Mesenchymal stem cell (in vitro differentiated cells and primary cell): ENCODE measurements around the gene ERC2.
A peak's percentile ranks its signal among the peaks of the same experiment; 100 is the strongest.

Source experiments
- DNase-seq: peaks from one replicate; pipeline ENCODE4 v3.0.0-alpha.2; 2013
- H2AFZ ChIP-seq: one replicate; pipeline ENCODE4 v1.6.1; 2013; ENCODE audit warnings: low read depth, mild to moderate bottlenecking, control low read depth, inconsistent platforms, low read length, moderate library complexity
- H2AK5ac ChIP-seq: 2 replicates; pipeline ENCODE4 v1.6.1; 2013; ENCODE audit warnings: low read length, moderate library complexity, mild to moderate bottlenecking, inconsistent platforms; ENCODE audit not compliant: severe bottlenecking
- H2BK120ac ChIP-seq: one replicate; pipeline ENCODE4 v1.6.1; 2013; ENCODE audit warnings: low read depth, mild to moderate bottlenecking, inconsistent platforms, low read length, moderate library complexity
- H2BK12ac ChIP-seq, 2 experiments: one replicate each; pipeline ENCODE4 v1.6.1; 2013; ENCODE audit warnings: inconsistent platforms in 2 of 2, low read length in 2 of 2, mild to moderate bottlenecking in 2 of 2, moderate library complexity in 2 of 2, control low read depth in 1 of 2
- H2BK15ac ChIP-seq: one replicate; pipeline ENCODE4 v1.6.1; 2013; ENCODE audit warnings: mild to moderate bottlenecking, low read depth, inconsistent platforms; ENCODE audit not compliant: poor library complexity, severe bottlenecking
- H2BK5ac ChIP-seq: 2 replicates; pipeline ENCODE4 v1.6.1; 2013; ENCODE audit warnings: low read depth, mild to moderate bottlenecking, low read length, control low read depth, inconsistent platforms; ENCODE audit not compliant: poor library complexity, severe bottlenecking
- H3K14ac ChIP-seq, 2 experiments: one replicate each; pipeline ENCODE4 v1.6.1; 2013; ENCODE audit warnings: inconsistent platforms in 2 of 2, low read length in 2 of 2, control low read depth in 1 of 2, mild to moderate bottlenecking in 1 of 2, moderate library complexity in 1 of 2
- H3K18ac ChIP-seq, 2 experiments: one replicate each; pipeline ENCODE4 v1.6.1; 2013; ENCODE audit warnings: inconsistent platforms in 2 of 2, low read length in 2 of 2, control low read depth in 1 of 2, low read depth in 1 of 2, mild to moderate bottlenecking in 1 of 2
- H3K23ac ChIP-seq, 2 experiments: one replicate each; pipeline ENCODE4 v1.6.1; 2013; ENCODE audit warnings: inconsistent platforms in 2 of 2, low read length in 2 of 2, mild to moderate bottlenecking in 2 of 2, moderate library complexity in 2 of 2, control low read depth in 1 of 2
- H3K27ac ChIP-seq: 2 replicates; pipeline ENCODE4 v1.5.1; 2013; ENCODE audit warnings: mild to moderate bottlenecking, moderate library complexity, low read length, control low read depth, inconsistent platforms; ENCODE audit not compliant: poor library complexity, severe bottlenecking
- H3K27me3 ChIP-seq, 2 experiments: 2 replicates each; pipeline versions ENCODE4 v1.6.1 to v1.7.0; 2013; ENCODE audit warnings: low read length in 2 of 2, mild to moderate bottlenecking in 2 of 2, moderate library complexity in 2 of 2, control low read depth in 1 of 2, inconsistent platforms in 1 of 2; ENCODE audit not compliant: control insufficient read depth in 1 of 2, insufficient read depth in 1 of 2
- H3K36me3 ChIP-seq, 2 experiments: 2 replicates each; pipeline versions ENCODE4 v1.6.1 to v1.7.0; 2013; ENCODE audit warnings: low read length in 2 of 2, control low read depth in 1 of 2, inconsistent platforms in 1 of 2, low read depth in 1 of 2, mild to moderate bottlenecking in 1 of 2; ENCODE audit not compliant: insufficient read depth in 2 of 2, control insufficient read depth in 1 of 2
- H3K4ac ChIP-seq, 2 experiments: one replicate each; pipeline ENCODE4 v1.6.1; 2013; ENCODE audit warnings: inconsistent platforms in 2 of 2, low read length in 2 of 2, mild to moderate bottlenecking in 2 of 2, moderate library complexity in 2 of 2, control low read depth in 1 of 2, low read depth in 1 of 2
- H3K4me1 ChIP-seq: 2 replicates; pipeline ENCODE4 v1.6.1; 2013; ENCODE audit warnings: low read depth, low read length, control low read depth; ENCODE audit not compliant: control insufficient read depth, insufficient read depth
- H3K4me2 ChIP-seq: 2 replicates; pipeline ENCODE4 v1.6.1; 2013; ENCODE audit warnings: low read length, mild to moderate bottlenecking, inconsistent platforms; ENCODE audit not compliant: poor library complexity, severe bottlenecking
- H3K4me3 ChIP-seq, 2 experiments: 2 replicates each; pipeline versions ENCODE4 v1.5.1 to v1.7.0; 2013; ENCODE audit warnings: low read length in 2 of 2, mild to moderate bottlenecking in 2 of 2, control low read depth in 1 of 2, low read depth in 1 of 2; ENCODE audit not compliant: insufficient read depth in 1 of 2
- H3K79me1 ChIP-seq: replicated peaks from 2 replicates; pipeline ENCODE4 v1.6.1; 2013; ENCODE audit warnings: mild to moderate bottlenecking, control low read depth, low read length, inconsistent platforms; ENCODE audit not compliant: poor library complexity, severe bottlenecking
- H3K9ac ChIP-seq: 2 replicates; pipeline ENCODE4 v1.7.0; 2013; ENCODE audit warnings: mild to moderate bottlenecking, low read length, moderate library complexity
- H3K9me3 ChIP-seq: 2 replicates; pipeline ENCODE4 v1.7.0; 2013; ENCODE audit warnings: mild to moderate bottlenecking, low read length; ENCODE audit not compliant: control insufficient read depth
- H4K8ac ChIP-seq: one replicate; pipeline ENCODE4 v1.6.1; 2013; ENCODE audit warnings: inconsistent platforms, mild to moderate bottlenecking, low read length, moderate library complexity
- H4K91ac ChIP-seq: one replicate; pipeline ENCODE4 v1.6.1; 2013; ENCODE audit warnings: mild to moderate bottlenecking, low read length, inconsistent platforms
- WGBS: methylation state at CpG from one replicate; pipeline ENCODE4 v1.1.7; 2013; ENCODE audit warnings: mixed read lengths; 5-methylcytosine and 5-hydroxymethylcytosine counted together

ERC2 gene

DNA sequence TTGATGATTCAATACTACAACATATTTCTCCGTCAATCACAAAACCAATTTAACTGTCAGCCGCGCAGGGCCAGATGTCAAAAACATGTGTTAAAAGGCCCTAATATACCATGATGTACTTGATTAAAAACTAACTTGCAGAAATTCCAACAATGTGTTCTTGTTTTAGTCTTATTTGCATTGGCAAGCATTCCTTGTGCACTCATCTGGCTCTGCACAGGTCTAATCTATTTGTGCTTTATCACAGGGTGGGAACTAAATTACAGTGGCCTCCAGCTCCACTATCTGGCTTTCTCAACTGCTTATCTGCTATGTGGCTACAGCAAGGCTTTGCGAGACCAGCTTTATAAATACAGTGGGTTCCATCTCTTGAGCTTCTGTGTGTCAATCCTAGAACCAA lies 455.5 kb downstream of the ERC2 start:
- no peak overlapping the region for H2BK15ac ChIP-seq
- H2BK12ac ChIP-seq: no peak overlapping the region
- H3K9me3 ChIP-seq: no peaks in the 10 kb centered on the region
- H3K23ac ChIP-seq: no peak overlapping the region
- no peak overlapping the region for H4K8ac ChIP-seq
- no peaks in the 10 kb centered on the region for H3K36me3 ChIP-seq
- no peaks in the 10 kb centered on the region for H3K4me1 ChIP-seq
- H2BK120ac ChIP-seq: no peak overlapping the region
- H2BK5ac ChIP-seq: no peak overlapping the region
- H3K4me3 ChIP-seq: no peak overlapping the region
- no peaks in the 10 kb centered on the region for H3K27me3 ChIP-seq
- no peak for DNase-seq
- no peak overlapping the region for H3K27ac ChIP-seq
- no peak overlapping the region for H3K4me2 ChIP-seq
- WGBS: 97% methylated on average over 4 of the region's 4 CpGs
- no peak overlapping the region for H2AK5ac ChIP-seq
- no peak overlapping the region for H3K9ac ChIP-seq
- no peaks in the 10 kb centered on the region for H3K79me1 ChIP-seq
- H4K91ac ChIP-seq: no peak overlapping the region
- H3K4ac ChIP-seq: no peak overlapping the region
- H3K14ac ChIP-seq: no peak overlapping the region
- H2AFZ ChIP-seq: no peak overlapping the region
- H3K18ac ChIP-seq: no peak overlapping the region

DNA sequence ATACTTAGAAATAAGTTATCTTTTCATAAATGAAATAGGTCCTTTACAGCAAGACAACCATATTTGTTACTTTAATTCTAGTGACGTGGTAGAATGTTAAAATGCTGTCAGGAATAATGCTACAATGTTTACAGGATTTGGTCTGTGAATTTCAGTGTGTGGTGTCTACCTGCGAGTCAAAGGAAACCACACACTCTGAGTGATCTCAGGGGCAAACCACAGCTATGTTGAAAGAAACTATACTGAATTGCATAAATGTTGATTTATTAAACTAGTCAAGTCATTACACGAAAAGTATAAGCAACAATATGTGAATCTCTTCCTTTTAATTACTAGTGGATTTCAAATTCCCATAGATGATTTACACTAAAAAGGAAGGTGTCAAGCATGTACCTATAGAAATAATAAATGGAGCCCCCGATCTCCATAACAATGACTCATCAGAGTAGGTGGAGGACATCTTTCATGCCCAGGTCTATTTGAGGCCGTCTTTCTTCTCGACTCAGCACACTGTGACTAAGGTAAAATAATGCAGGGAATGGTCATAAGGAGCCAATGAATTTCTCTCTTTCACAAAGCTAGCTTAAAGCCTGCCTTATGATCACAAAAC lies 463.0 kb downstream of the ERC2 start:
- H2AK5ac ChIP-seq: no peak overlapping the region
- no peaks in the 10 kb centered on the region for H3K27me3 ChIP-seq
- H2BK5ac ChIP-seq: no peak overlapping the region
- H3K9me3 ChIP-seq: no peaks in the 10 kb centered on the region
- H3K4me1 ChIP-seq: no peaks in the 10 kb centered on the region
- H3K23ac ChIP-seq: no peak overlapping the region
- no peak overlapping the region for H3K14ac ChIP-seq
- no peaks in the 10 kb centered on the region for H3K79me1 ChIP-seq
- H3K27ac ChIP-seq: no peak overlapping the region
- H2BK120ac ChIP-seq: no peak overlapping the region
- no peak for DNase-seq
- H3K4me2 ChIP-seq: no peak overlapping the region
- no peak overlapping the region for H2BK15ac ChIP-seq
- no peak overlapping the region for H2AFZ ChIP-seq
- no peak overlapping the region for H4K91ac ChIP-seq
- H4K8ac ChIP-seq: no peak overlapping the region
- H3K9ac ChIP-seq: no peak overlapping the region
- 78% methylated on average over 3 of the region's 6 CpGs for WGBS
- H3K4ac ChIP-seq: no peak overlapping the region
- no peak overlapping the region for H3K18ac ChIP-seq
- no peak overlapping the region for H3K4me3 ChIP-seq
- H2BK12ac ChIP-seq: no peak overlapping the region
- no peaks in the 10 kb centered on the region for H3K36me3 ChIP-seq

DNA sequence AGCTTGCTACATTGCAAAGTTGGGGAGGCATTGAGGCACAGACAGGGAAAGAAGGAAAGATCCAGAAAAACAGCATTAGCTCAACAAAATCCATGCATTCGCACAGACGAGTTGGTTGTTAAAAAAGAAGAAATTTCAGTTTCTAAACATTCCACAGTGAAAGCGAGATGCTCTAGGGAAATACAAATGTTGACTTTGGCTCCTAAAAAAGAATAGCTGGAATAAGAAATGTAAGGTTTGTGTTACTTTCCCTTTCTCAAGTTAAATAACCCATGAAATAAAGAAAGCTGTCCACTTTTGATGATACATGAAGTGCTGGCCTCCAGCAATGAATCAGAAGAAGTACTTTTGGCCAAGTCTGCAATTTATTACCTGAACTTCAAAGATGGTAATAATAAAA lies 465.1 kb downstream of the ERC2 start:
- Histone ChIP-seq H3K9ac (peak overlapping the region; percentile 28), H2BK12ac (no peak overlapping the region), H3K4me1 (no peaks in the 10 kb centered on the region), H2AFZ (no peak overlapping the region), H3K27me3 (no peaks in the 10 kb centered on the region), H2BK120ac (no peak overlapping the region), H2BK15ac (no peak overlapping the region), H3K9me3 (no peaks in the 10 kb centered on the region), H3K36me3 (no peaks in the 10 kb centered on the region), H3K14ac (no peak overlapping the region), H3K79me1 (no peaks in the 10 kb centered on the region), H3K4me2 (no peak overlapping the region), H4K91ac (no peak overlapping the region), H3K18ac (no peak overlapping the region), H2AK5ac (no peak overlapping the region), H2BK5ac (no peak overlapping the region), H3K23ac (no peak overlapping the region), H4K8ac (no peak overlapping the region), H3K27ac (no peak overlapping the region), H3K4me3 (peak overlapping the region in 1 of 2 experiments; percentile 16), H3K4ac (no peak overlapping the region)
- no peak for DNase-seq
- no CpG with 5 or more reads among the region's 3 CpGs for WGBS

DNA sequence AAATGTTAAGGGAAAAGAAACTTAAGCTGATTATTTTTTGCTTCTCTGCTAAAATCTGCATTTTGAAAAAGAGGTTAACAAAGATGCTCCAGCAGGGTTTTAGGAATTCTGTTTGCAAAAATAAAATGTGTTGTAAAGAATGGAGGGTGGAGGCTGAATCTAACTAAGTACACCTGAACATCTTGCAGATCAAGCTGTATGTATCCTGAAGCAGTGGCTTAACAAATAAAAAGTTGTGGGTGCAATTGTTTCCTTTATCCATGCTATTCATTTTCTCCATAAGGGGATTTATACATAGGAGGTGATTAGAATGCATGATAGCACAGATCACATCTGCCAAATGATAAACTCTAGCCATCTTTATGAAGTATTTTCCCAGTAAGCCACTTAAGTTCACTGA lies 466.3 kb downstream of the ERC2 start:
- Histone ChIP-seq H2AFZ (no peak overlapping the region), H4K91ac (no peak overlapping the region), H2BK120ac (no peak overlapping the region), H3K27ac (no peak overlapping the region), H3K4me3 (no peak overlapping the region), H2BK5ac (no peak overlapping the region), H3K4ac (no peak overlapping the region), H3K9me3 (no peaks in the 10 kb centered on the region), H3K27me3 (no peaks in the 10 kb centered on the region), H2AK5ac (no peak overlapping the region), H3K23ac (no peak overlapping the region), H4K8ac (no peak overlapping the region), H3K14ac (no peak overlapping the region), H3K4me2 (no peak overlapping the region), H3K9ac (no peak overlapping the region), H3K4me1 (no peaks in the 10 kb centered on the region), H2BK15ac (no peak overlapping the region), H3K36me3 (no peaks in the 10 kb centered on the region), H3K18ac (no peak overlapping the region), H2BK12ac (no peak overlapping the region), H3K79me1 (no peaks in the 10 kb centered on the region)
- no peak for DNase-seq
